ENCODE data around the gene CHP2. TPM values are rescaled to one million over a fixed set of nuclear protein-coding genes. Genes with fewer than 3 reads are reported as not detected.

CHP2 gene
- total RNA-seq, 1 donor from 2014 or later, result not detected

Other genes starting within 250 kb of the CHP2 start
- 54.3 TPM for gene GGA2, start 244.5 kb upstream of the CHP2 start, total RNA-seq
- 17.2 TPM for gene EARS2, start 197.7 kb upstream of the CHP2 start, total RNA-seq
- gene UBFD1, start 197.3 kb upstream of the CHP2 start, total RNA-seq, result 64.9 TPM
- gene NDUFAB1, start 158.7 kb upstream of the CHP2 start, total RNA-seq, result 87.2 TPM
- 11.3 TPM for gene PALB2, start 113.7 kb upstream of the CHP2 start, total RNA-seq
- 60.8 TPM for gene DCTN5, start 113.6 kb upstream of the CHP2 start, total RNA-seq
- gene PLK1, start 76.1 kb upstream of the CHP2 start, total RNA-seq, result 4.2 TPM
- 197 TPM for gene ERN2, start 41.8 kb upstream of the CHP2 start, total RNA-seq
- gene PRKCB, start 81.0 kb downstream of the CHP2 start, total RNA-seq, result 9.6 TPM